GM23338 (cell line): Measurements from ENCODE around the gene NPFF. TPM values are rescaled to one million over a fixed set of nuclear protein-coding genes. Genes with fewer than 3 reads are reported as not detected.

ENCODE experiments used
- ATAC-seq: fragments of 200-7000 bp; cut with Tn5 transposase; 3 replicates; pipeline ENCODE4 v1.9.1; 2020
- DNase-seq: peaks from one replicate; pipeline ENCODE4 v3.0.0-alpha.2; 2015; ENCODE audit warnings: low spot score
- H2AFZ ChIP-seq: fragments of 200-600 bp; sonication (generic); 2 replicates; pipeline ENCODE4 v1.8.0; 2016; ENCODE audit warnings: antibody characterized with exemption, mild to moderate bottlenecking, moderate library complexity
- H3F3A ChIP-seq: fragments of 200-600 bp; sonication (generic); replicated peaks from 2 replicates; pipeline ENCODE4 v1.8.0; 2017; ENCODE audit warnings: antibody characterized with exemption, mixed run types, low read depth
- H3K27ac ChIP-seq: fragments of 200-600 bp; sonication (generic); 2 replicates; pipeline ENCODE4 v1.6.1; 2016; ENCODE audit warnings: low read depth
- H3K27me3 ChIP-seq: fragments of 200-600 bp; sonication (generic); 2 replicates; pipeline ENCODE4 v1.8.0; 2016; ENCODE audit warnings: mild to moderate bottlenecking, mixed run types, moderate library complexity; ENCODE audit not compliant: insufficient read depth
- H3K36me3 ChIP-seq: fragments of 200-600 bp; sonication (generic); 2 replicates; pipeline ENCODE4 v1.8.0; 2016; ENCODE audit warnings: mild to moderate bottlenecking; ENCODE audit not compliant: insufficient read depth
- H3K4me1 ChIP-seq: fragments of 200-600 bp; sonication (generic); 2 replicates; pipeline ENCODE4 v1.8.0; 2016; ENCODE audit warnings: mild to moderate bottlenecking, moderate library complexity; ENCODE audit not compliant: insufficient read depth
- H3K4me2 ChIP-seq: fragments of 200-600 bp; sonication (generic); 2 replicates; pipeline ENCODE4 v1.7.1; 2017; ENCODE audit warnings: mixed run types
- H3K4me3 ChIP-seq: fragments of 200-600 bp; sonication (generic); 2 replicates; pipeline ENCODE4 v1.6.1; 2016; ENCODE audit warnings: mixed run types
- H3K79me2 ChIP-seq: fragments of 200-600 bp; sonication (generic); replicated peaks from 2 replicates; pipeline ENCODE4 v1.8.0; 2017; ENCODE audit warnings: mild to moderate bottlenecking; ENCODE audit not compliant: insufficient read depth
- H3K9me2 ChIP-seq: fragments of 200-600 bp; sonication (generic); 2 replicates; pipeline ENCODE4 v1.8.0; 2017; ENCODE audit not compliant: insufficient read depth
- H4K20me1 ChIP-seq: fragments of 200-600 bp; sonication (generic); replicated peaks from 2 replicates; pipeline ENCODE4 v1.8.0; 2017; ENCODE audit warnings: mild to moderate bottlenecking; ENCODE audit not compliant: insufficient read depth
- H3K27ac Mint-ChIP-seq: 2 replicates; pipeline ENCODE4 v1.8.0; 2020; ENCODE audit warnings: inconsistent platforms, mild to moderate bottlenecking, moderate library complexity, mixed read lengths
- H3K27me3 Mint-ChIP-seq: 3 replicates; pipeline ENCODE4 v1.8.0; 2022; ENCODE audit warnings: low read depth, mild to moderate bottlenecking, moderate library complexity, mixed read lengths, inconsistent platforms; ENCODE audit not compliant: insufficient read depth, poor library complexity
- H3K36me3 Mint-ChIP-seq: 3 replicates; pipeline ENCODE4 v1.8.0; 2021; ENCODE audit warnings: low read depth, mild to moderate bottlenecking, inconsistent platforms, moderate library complexity, mixed read lengths
- H3K4me1 Mint-ChIP-seq: 3 replicates; pipeline ENCODE4 v1.8.0; 2020; ENCODE audit warnings: mild to moderate bottlenecking, inconsistent platforms, mixed read lengths
- H3K4me3 Mint-ChIP-seq: 3 replicates; pipeline ENCODE4 v1.8.0; 2021; ENCODE audit warnings: moderate library complexity, mild to moderate bottlenecking, inconsistent platforms, mixed read lengths
- H3K9me3 Mint-ChIP-seq: 3 replicates; pipeline ENCODE4 v1.8.0; 2020; ENCODE audit warnings: moderate library complexity, mild to moderate bottlenecking, inconsistent platforms, mixed read lengths
- CREB1 ChIP-seq: fragments of 250-450 bp; sonication (Bioruptor Pico); IDR thresholded peaks from 2 replicates; pipeline ENCODE4 v1.5.0; 2020; ENCODE audit warnings: low read depth, mild to moderate bottlenecking, moderate library complexity
- ETS1 ChIP-seq: IDR thresholded peaks from 2 replicates; pipeline ENCODE4 v1.6.1; 2016; ENCODE audit warnings: antibody characterized with exemption
- EZH2phosphoT487 ChIP-seq: fragments of 200-600 bp; sonication (generic); IDR thresholded peaks from one replicate; pipeline ENCODE4 v1.8.1; 2018; ENCODE audit warnings: antibody characterized with exemption; ENCODE audit not compliant: unreplicated experiment
- NANOG ChIP-seq: IDR thresholded peaks from 2 replicates; pipeline ENCODE4 v1.6.1; 2016; ENCODE audit warnings: antibody characterized with exemption, borderline replicate concordance
- POLR2AphosphoS5 ChIP-seq: IDR thresholded peaks from 2 replicates; pipeline ENCODE4 v1.6.1; 2016; ENCODE audit warnings: antibody characterized with exemption, low read depth
- REST ChIP-seq: IDR thresholded peaks from one replicate; pipeline ENCODE4 v1.6.1; 2018; ENCODE audit warnings: antibody characterized with exemption; ENCODE audit not compliant: unreplicated experiment
- STAT1 ChIP-seq: IDR thresholded peaks from one replicate; pipeline ENCODE4 v1.6.1; 2016; ENCODE audit warnings: antibody characterized with exemption; ENCODE audit not compliant: unreplicated experiment
- ZNF114 ChIP-seq: fragments of 250-450 bp; sonication (Bioruptor Pico); IDR thresholded peaks from 2 replicates; pipeline ENCODE4 v1.5.0; 2020; ENCODE audit warnings: mild to moderate bottlenecking, moderate library complexity
- ZNF462 ChIP-seq: fragments of 250-450 bp; sonication (Bioruptor Pico); IDR thresholded peaks from 2 replicates; pipeline ENCODE4 v1.5.0; 2020; ENCODE audit warnings: mild to moderate bottlenecking, moderate library complexity
- polyA plus RNA-seq: library from polyadenylated mRNA; unstranded; fragments of >200 nt; fragmentation: Nextera tagmentation; extraction: Ambion mirVana; gene quantifications from 2 replicates; pipeline ENCODE4 v1.2.1, GENCODE V29; 2016
- total RNA-seq: library from RNA; depleted of rRNA; stranded (reverse); fragments of >200 nt; shearing (Covaris generic); gene quantifications from 2 replicates; pipeline ENCODE4 v1.2.3, GENCODE V29; 2014

Gene NPFF
- total and polyA plus RNA-seq, 2 experiments from 2014 or later = 0.69 to 0.71 TPM

GRCh38 chr12:53498235-53498630, 9.1 kb downstream of the NPFF start:
- DNase-seq (no peak), ATAC-seq (no peak)
- H3K4me3 ChIP-seq = peak overlapping the region; percentile 58
- H4K20me1 ChIP-seq = no peaks in the 10 kb centered on the region; the same call in 1 of the 2 replicates
- no peak for TF ChIP-seq REST
- TF ChIP-seq ETS1 = no peak
- no peak for TF ChIP-seq EZH2phosphoT487
- no peak for TF ChIP-seq POLR2AphosphoS5
- no peak for TF ChIP-seq STAT1
- no peak for TF ChIP-seq CREB1 (CRISPR knock-in tag)
- TF ChIP-seq NANOG = no peak
- Mint-ChIP-seq H3K9me3 (peaks cover 3% of the 10 kb centered on the region), H3K4me1 (peaks cover 58% of the 10 kb centered on the region), H3K4me3 (peak overlapping the region; percentile 79), H3K27ac (peak overlapping the region; percentile 97), H3K36me3 (peaks cover 3% of the 10 kb centered on the region; the same call in 2 of the 3 replicates), H3K27me3 (peaks cover 21% of the 10 kb centered on the region)
- no peaks in the 10 kb centered on the region for H3K36me3 ChIP-seq
- no peaks in the 10 kb centered on the region for H3K27me3 ChIP-seq
- no peaks in the 10 kb centered on the region for H3K9me2 ChIP-seq
- peak overlapping the region; percentile 84 for H3K4me2 ChIP-seq
- 0 out of 2 replicates have a peak overlapping the region, but pooled peaks have one; percentile 59 for H3K27ac ChIP-seq
- peaks cover 43% of the 10 kb centered on the region for H3K4me1 ChIP-seq
- H2AFZ ChIP-seq = no peak overlapping the region
- H3K79me2 ChIP-seq = peaks cover 29% of the 10 kb centered on the region
- H3F3A ChIP-seq = peaks cover 10% of the 10 kb centered on the region

- Mint-ChIP-seq H3K9me3 (peaks cover 3% of the 10 kb centered on the region), H3K27me3 (peaks cover 22% of the 10 kb centered on the region), H3K4me1 (peaks cover 60% of the 10 kb centered on the region), H3K4me3 (peak overlapping the region; percentile 79; the same call in 1 of the 3 replicates), H3K36me3 (peaks cover 3% of the 10 kb centered on the region; the same call in 2 of the 3 replicates), H3K27ac (no peak overlapping the region; the same call in 1 of the 2 replicates)
- H4K20me1 ChIP-seq = no peaks in the 10 kb centered on the region; the same call in 1 of the 2 replicates
- DNase-seq (no peak), ATAC-seq (no peak)
- H3K4me1 ChIP-seq = peaks cover 44% of the 10 kb centered on the region
- H3K36me3 ChIP-seq = no peaks in the 10 kb centered on the region
- H3F3A ChIP-seq = peaks cover 10% of the 10 kb centered on the region
- no peak overlapping the region for H3K4me3 ChIP-seq
- no peaks in the 10 kb centered on the region for H3K27me3 ChIP-seq
- no peaks in the 10 kb centered on the region for H3K9me2 ChIP-seq
- TF ChIP-seq STAT1 = no peak
- no peak for TF ChIP-seq ETS1
- TF ChIP-seq ZNF462 (CRISPR knock-in tag) = no peak
- no peak for TF ChIP-seq ZNF114 (CRISPR knock-in tag)
- no peak for TF ChIP-seq CREB1 (CRISPR knock-in tag)
- peak overlapping the region; percentile 84; the same call in 1 of the 2 replicates for H3K4me2 ChIP-seq
- H2AFZ ChIP-seq = no peak overlapping the region
- H3K27ac ChIP-seq = no peak overlapping the region
- H3K79me2 ChIP-seq = peaks cover 26% of the 10 kb centered on the region
Observed at GRCh38 chr12:53497461-53497860, 9.8 kb downstream of the NPFF start.
